Epithelial cell of prostate (primary cell): ENCODE results near the gene LENEP.

Experiments used
- DNase-seq: peaks from one replicate; pipeline ENCODE4 v3.0.0-alpha.2; 2011; ENCODE audit warnings: low read depth, low spot score
- H3K27ac ChIP-seq: fragments of 450-650 bp; 2 replicates; pipeline ENCODE4 v1.5.1; 2017; ENCODE audit warnings: mild to moderate bottlenecking

LENEP gene

DNA sequence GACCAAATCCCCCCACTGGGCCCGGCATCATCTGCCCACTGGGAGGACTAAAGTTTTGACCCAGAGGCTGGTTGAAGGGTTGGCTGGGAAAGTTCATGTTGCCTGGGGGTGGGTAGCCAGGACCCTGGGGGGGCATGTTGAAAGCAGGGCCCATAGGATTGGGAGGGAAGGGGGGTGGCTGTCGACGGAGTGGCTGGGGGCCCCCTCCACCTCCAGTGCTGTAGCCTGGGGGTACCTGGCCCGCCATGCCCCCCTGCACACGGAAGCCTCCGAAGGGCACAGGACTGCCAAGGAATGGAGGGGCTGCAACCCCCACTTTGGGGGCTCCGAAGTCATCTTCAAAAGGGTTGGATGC, 34.0 kb upstream of the LENEP start:
- DNase-seq, result no peak
- no peak overlapping the region for H3K27ac ChIP-seq

DNA sequence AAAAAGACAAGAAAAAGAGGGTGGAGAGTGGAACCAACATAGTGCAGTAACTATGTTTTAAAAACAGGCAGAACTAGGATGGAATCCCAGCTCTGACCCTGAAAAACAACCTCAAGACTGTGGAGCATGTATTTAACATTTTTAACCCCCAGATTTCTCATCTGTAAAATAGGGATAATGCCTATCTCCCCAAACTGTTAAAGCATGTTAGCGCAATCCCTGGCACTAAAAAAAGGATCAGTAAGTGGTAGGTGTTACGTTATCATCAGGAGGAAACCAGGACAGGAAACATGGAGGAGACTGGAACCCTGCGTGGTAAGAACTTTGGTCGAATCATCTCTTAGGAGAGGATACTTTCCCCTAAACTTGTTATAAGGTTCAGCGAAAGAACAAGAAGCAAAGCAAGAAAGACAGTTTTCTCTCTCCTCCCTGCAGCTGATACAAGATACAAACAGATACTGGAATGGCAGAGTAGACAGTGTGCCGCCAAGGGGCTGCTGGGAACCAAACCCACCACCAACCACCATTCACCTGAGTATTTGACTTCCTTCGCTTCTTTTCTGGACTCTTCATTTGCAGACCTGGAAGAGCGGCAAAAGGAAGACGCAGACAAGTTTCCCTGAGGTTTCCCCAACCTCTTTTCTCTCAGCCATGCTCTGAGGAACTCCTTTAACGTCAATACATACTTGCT, 32.8 kb upstream of the LENEP start:
- H3K27ac ChIP-seq, result peak overlapping the region; percentile 92
- no peak for DNase-seq

DNA sequence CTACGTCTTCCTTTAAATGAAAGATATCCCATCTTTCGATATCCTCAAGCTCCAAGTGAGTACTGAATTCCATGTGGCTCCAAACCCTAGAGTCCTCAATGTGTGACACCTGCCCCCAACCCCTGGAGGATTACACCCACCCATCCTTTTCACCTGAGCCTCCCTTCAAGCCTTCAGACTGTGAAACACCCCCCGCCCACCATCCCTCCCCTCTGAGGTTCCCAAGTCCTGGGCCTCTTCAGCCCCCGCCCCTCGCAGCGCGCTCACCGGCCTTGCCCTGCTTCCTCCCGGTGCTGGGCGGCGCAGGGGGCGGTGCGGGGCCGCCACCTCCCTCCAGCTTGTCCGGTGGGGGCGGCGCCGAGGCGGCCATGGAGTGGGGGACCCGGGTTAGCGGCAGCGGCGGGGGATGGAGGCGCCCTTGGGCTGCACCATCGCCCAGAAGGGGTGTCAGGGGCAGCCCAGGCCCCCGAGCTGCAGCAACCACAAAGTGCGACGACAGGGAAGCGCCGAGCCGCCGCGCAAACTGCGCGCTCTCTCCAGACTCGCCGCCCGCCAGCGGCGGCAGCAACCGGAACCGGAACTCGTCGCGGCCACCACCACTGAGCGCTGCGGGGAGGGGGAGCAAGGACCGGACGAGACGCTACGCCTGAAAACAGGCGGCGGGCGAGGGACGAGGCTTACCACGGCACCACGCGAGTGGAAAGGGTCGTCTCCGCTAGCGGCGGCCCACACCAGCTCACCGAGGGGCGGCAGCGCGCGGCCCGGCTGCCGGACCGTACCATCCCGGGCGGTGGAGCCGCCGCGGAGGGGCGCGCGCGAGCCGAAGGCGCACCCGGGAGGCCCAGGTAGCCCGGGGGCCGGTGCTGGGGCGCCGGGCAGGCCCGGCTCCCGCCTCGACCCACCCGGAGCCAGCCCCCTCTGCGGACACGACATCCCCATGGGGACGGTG, 31.9 kb upstream of the LENEP start, which contains the start of gene PYGO2:
Gene PYGO2, minus strand, starts transcription at position 576 of the 949 bp plus-strand sequence. Its CDS starts 206 bp downstream, at position 370.
- DNase-seq, result no peak
- H3K27ac ChIP-seq, result peak within 1 kb of the TSS; percentile 92

DNA sequence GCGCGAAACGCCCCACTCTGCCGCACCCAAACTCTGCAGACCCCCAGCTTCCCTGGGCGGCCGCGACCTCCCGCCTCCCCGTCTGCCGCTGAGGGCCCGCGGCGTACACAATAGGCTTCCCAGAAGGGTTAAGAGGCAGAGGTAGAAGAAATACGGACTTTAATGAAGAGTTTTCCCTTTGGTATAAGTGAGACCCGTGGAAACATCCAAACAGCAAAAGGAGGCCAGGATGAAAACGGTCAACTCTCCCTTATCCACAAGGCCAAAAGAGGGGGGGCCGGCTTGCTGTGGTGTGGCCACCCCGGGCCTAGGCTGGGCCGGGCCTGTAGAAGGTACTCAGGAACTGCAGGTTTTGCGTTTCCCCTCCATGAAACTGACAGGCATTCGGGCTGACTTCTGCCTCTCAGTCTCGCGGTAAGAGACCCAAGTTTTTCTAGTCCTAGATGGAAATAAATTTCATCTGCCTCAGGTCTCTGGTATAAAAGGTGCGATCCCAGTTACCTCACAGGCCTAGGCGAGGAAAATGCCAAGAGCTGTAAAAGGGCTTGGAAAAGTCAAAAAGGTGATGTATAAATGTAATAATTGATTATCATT, 31.1 kb upstream of the LENEP start:
- no peak for DNase-seq
- H3K27ac ChIP-seq, result peak overlapping the region; percentile 92

DNA sequence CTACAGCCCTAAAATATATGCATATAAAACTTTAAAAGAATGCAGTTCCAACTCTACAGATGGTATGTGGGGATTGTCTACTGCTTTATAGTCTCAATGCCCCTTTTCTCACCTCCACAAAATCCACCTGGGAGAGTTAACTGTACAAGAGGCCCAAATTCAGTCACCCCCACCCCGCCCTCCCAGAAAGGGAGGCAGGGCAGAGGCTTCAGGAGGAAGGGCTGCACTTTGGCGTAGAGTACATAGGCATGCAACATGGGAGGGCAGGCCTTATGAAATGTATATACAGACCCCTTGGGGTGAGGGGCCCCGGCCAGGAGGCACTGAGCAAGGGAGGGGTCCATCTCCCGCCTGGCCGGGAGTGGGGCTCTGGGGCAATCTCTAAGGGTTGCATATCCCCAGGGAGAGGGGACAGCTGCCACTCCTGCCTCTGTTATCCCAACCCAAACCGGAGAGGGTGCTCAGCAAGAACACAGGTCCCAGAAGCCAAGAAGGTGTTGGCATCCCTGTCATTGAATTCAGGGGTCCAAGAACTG, 30.5 kb upstream of the LENEP start:
- peak overlapping the region; percentile 92 for H3K27ac ChIP-seq

DNA sequence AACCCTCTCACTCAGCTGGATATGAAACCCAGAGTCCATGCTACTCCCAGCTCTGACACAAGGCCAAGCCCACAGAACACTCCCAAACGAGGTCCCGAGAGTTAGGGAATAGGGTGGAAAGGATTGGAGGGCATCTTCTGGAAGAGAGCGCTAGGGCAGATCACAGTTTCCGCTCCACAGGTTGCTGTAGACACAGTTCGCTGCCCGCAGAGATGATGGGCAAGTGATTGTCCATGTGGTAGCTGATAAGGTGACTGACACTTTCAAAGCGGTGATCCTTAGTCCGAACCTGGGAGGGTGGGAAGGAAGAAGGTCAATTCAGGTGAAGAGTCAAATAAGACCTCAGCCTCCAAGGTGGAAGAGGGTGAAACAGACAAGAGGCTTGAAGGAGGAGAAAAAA, 29.7 kb upstream of the LENEP start:
- peak overlapping the region; percentile 92 for H3K27ac ChIP-seq
- no peak for DNase-seq

More for the DNA sequence above, 30.5 kb upstream of the LENEP start:
- no peak for DNase-seq

DNA sequence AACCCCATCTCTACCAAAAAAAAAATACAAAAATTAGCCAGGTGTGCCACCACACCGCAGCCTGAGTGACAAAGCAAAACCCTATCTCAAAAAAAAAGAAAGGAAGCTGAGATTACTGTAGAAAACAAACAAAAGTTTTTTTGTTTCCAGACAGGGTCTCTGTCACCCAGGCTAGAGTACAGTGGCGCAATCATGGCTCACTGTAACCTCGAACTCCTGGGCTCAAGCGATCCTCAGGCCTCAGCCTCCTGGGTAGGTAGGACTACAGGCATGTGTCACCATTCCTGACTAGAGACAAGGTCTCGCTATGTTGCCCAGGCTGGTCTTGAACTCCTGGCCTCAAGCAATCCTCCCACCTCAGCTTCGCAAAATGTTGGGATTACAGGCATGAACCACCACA, 29.0 kb upstream of the LENEP start:
- DNase-seq, result no peak
- H3K27ac ChIP-seq, result peak overlapping the region; percentile 92

DNA sequence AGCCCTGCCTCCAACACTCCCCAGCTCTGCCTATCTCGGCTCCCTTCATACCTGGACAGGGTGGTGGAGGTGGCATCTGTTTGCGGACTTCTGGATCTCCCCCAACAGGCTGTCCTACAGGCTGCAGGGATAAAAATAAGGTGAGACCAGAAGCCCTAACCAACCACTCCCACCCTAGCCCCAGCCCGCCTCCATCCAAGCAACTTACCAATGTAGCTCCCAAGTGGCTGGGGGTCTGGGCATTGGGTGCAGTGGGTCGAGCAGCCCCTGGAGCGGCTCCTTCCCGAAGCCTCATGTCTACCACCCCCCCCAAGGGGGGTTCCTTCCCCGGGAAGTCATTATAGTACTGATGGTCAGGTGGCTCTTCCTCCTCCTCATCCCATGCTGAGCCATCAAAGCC, 27.3 kb upstream of the LENEP start:
- H3K27ac ChIP-seq, result peak overlapping the region; percentile 100
- DNase-seq, result no peak

DNA sequence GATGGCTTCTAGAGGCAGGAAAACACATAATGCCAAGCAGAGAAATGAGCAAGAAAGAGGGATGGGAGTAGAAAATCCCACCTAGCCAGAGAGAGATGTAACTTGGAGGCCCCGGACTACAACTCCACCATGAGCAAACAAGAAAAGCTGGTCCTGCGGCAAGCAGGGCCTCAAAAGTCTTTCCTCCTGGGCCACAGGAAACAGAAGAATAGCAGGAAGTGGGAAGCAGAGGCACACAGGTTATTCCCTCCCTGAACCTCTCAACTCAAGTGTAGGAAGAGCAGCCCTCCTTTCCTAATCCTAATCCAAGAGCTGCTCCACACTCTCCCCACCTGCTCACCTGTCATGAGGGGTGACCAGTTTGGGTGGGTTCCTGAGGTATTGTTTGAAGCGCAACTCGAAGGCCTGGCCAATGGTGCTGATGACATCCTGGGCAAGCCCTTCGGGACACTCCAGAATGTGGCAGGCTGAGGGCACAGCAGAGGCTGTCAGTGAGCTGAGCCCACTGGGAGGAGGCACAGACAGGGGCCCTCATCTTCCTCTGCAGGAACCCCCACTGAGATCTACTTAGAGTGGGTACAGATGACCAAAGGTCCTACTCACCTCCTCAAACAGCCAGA, 25.9 kb upstream of the LENEP start:
- peak overlapping the region; percentile 100 for H3K27ac ChIP-seq
- no peak for DNase-seq

DNA sequence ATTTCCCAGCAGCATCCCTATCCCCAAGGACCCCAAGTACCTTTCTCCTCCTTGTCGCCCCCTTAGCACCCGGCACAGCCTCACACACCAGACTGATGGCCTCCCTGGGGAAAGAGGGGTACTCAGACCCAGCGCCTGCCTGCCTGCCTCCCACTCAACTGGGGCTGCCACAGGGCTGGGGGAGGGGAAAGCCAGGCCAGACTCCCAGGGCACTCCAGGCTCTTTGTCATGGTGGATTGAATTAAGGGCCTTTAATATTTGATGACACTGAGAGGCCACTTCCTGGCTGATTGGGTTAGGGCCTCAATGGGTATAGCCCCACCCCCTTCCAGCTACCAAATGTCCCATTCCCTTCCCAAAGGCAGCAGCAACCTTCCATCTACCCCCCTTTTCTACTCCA, 24.7 kb upstream of the LENEP start:
- peak overlapping the region; percentile 100 for H3K27ac ChIP-seq
- no peak for DNase-seq

DNA sequence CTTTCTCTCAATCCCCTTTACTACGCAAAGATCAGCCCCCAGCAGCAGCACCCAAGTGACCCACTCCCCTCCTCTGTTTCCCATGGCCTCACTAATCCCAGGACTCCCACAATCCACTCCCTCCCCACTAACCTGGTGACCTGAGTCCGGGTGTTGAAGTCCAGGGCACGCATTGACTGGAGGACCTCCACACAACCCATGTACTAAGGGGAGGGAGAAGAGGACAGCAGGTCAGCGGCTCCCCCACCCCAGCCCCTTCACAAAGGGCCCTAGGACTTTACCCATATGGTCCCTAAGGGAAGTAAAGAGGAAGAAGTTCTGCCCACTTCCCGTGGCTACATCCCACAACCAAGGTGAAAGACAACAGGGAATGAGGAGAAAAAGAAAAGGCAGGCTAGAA, 24.1 kb upstream of the LENEP start:
- peak overlapping the region; percentile 100 for H3K27ac ChIP-seq
- DNase-seq, result no peak

DNA sequence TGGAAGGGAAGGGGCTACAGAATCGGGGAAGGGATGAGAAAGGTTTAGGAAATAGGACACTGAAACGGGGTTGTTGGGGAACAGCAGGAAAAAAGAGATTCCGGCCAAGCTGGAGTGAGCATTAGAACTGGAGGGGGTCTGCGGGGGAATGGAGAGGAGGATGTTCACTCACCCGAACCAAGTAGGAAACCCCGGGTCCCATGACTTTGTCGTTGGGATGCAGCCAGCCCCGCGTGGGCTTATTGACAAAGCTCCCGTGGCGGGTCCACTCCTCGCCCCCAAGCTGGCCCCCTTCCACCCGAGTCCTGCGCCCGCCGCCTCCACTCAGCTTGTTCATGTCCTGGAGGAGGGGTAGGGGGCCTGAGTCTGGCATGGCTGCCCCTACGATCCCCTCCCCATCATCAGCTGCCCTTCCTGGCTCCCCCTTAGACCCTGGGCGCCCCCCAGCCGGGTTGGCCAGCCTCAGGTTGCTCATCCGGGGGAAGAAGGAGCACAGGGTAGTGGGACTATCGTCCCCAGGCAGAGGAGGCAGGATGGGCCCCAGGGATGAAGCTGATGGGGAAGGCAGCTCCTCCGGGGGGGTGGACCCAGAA, 23.4 kb upstream of the LENEP start:
- H3K27ac ChIP-seq, result peak overlapping the region; percentile 100
- no peak for DNase-seq

DNA sequence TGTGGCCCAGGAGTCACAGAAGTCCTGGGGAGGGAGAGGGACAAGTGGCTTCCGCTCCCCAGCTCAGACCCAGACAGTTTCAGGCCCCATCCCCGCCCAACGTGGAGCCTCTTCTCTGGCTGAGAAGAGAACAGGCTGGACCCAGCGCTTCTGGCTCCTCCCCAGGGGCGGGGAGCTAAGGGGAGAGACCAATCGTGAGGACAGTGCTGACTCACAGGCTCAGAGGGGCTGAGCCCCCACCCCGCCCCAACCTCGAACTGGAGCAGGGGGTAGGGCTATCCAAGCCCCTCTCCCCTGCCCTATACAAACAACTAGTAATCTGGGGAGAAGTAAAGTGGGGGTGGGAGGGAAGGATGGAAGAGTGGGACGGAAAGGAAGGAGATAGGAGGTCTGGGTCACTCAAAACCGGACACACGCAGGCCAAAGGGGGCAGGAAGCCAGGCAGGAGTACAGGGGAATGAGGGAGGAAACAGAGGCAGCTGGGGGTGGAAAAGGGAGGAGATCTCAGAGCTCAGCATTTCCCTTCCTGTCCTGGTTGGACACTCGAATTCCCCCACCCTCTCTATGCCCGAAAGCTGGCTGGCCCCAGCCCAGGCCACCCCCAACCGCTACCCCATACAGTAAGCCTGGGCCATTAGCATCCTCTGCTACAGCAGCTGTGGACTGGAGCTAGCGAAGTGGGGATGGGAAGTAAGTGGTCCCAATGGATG, 22.6 kb upstream of the LENEP start, which contains the start of gene SHC1:
Gene SHC1, minus strand, starts transcription at position 117 of the 710 bp plus-strand sequence. CDS start 221 bp downstream, outside the sequence.
- H3K27ac ChIP-seq, result peak within 1 kb of the TSS; percentile 100
- peak; percentile 63 for DNase-seq

DNA sequence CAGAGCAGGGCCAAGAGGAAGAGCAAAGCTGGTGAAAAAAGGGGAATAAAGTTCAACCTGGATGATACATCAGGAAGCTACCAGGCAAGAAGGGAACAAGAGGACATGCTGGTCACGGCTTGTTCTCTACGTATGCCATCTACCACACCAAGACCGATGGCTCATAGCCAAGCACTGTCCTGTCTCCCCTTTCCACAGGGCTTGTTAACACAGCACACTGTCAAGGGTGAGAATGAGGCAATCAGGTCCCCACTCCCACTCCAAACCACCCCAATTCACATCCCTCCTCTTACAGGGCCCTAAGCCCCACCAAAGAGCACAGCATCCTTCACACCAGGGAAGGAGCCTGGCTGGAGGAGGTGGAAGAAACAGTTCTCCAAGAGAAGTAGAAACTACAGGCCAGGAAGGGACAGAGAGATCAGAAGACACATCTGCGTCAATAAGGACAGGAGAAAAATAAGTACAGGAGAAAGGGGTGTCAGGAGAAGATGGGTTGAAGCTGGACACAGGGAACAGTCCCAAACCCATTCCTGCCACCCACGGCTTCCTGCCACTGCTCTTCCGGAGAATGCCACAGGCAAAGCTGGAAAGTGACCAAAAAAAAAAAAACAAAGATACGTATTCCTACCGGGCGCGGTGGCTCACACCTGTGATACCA, 21.9 kb upstream of the LENEP start:
- peak; percentile 76 for DNase-seq
- peak overlapping the region; percentile 100 for H3K27ac ChIP-seq

DNA sequence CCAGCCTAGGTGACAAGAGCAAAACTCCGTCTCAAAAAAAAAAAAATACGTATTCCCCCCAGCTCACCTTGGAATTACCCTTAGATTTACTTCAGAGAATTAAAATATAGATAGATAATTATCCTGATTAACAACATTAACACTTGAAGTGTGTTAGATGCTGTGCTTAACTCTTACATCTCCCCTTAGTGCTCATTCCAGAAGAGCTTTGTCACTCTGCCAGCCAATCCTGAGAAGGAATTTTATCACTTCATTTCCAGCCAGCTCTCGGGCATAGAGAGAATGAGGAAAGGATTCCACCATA, 21.2 kb upstream of the LENEP start:
- peak overlapping the region; percentile 100 for H3K27ac ChIP-seq
- DNase-seq, result no peak

DNA sequence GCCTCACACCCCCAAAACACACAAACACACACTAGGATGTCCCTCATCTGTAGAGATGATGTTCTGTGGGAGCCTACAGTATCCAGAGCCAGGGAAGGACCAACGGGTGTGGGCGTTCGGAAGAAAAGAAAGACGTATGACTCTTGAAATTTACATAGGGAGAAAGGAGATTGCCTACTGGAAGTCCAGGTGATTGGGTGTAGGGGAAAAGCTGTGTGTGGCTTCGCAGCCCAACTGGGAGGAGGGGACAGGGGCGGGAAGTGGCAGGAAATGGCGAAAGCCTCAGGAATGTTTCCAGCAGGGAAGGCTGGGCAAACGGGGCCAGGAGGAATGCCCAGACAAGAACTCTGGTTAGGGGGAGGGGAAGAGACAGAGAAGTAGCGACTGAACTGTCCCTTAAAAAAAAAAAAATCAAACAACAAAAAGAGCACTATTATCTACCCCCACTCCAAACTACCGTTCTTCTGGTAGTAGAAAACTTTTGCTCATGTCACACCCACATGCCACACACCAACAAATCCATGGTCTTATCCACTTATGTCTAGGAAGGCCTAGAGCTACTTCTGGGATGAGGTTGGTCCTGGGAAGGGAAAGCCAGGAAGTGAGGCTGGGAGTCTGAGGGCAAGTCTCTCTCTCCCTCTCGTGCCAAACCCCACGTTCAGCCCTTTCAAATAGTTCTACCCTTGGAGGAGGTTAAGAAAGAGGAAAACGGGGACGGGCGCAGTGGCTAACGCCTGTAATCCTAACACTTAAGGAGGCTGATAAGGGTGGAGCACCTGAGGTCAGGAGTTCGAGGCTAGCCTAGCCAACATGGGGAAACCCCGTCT, 20.7 kb upstream of the LENEP start:
- DNase-seq, result peak; percentile 91
- H3K27ac ChIP-seq, result peak overlapping the region; percentile 100

DNA sequence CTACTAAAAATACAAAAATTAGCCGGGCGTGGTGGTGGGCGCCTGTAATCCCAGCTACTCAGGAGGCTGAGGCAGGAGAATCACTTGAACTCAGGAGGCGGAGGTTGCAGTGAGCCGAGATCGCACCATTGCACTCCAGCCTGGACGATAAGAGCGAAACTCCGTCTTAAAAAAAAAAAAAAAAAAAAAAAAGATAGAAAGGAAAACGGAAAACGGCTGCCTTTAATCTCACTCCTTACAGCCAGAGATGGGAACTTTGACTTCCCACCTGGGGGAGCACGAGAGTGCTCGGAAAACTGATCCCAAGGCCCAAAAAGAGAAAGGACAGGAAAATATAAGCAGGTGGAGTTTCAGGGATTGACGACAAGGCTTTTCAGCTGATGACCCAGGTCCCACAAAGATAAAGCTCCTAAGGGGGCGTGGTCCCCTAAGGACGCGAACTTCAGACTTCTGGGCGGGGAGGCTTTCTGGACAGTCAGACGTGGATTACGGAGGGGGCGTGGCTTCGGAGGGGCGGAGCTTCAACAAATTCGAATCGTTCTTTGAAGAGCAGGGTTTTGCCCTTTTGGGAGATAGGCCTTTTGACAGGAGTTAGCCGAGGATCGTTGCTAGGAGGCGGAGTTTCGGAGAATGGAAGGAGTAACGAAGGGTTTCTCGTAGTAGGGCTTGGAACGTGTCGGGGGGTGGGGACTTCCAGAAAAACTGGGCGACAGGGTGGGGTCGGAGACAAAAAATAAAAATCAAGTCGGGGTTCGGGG, 19.9 kb upstream of the LENEP start:
- H3K27ac ChIP-seq, result peak overlapping the region; percentile 100

More for the DNA sequence above, 19.9 kb upstream of the LENEP start:
- DNase-seq, result peak; percentile 89
